Subcutaneous abdominal adipose tissue (tissue), 5 donors: ENCODE results near the gene FLNB.
"Not testable (repeated sequence)": the region's sequence is repeated elsewhere in the genome, so short reads cannot be mapped to it uniquely, and the experiment has no call there.

Experiments
- H3K27ac ChIP-seq: one replicate; pipeline ENCODE4 v1.7.0; 2013; ENCODE audit warnings: low read depth, mild to moderate bottlenecking, inconsistent platforms, low read length, moderate library complexity
- H3K27me3 ChIP-seq, 5 donors: one replicate each; pipeline ENCODE4 v1.7.0; 2013; ENCODE audit warnings: low read length in 5 of 5, inconsistent platforms in 1 of 5; ENCODE audit not compliant: control insufficient read depth in 5 of 5, insufficient read depth in 4 of 5
- H3K36me3 ChIP-seq, 5 donors: one replicate each; pipeline ENCODE4 v1.7.0; 2013; ENCODE audit warnings: low read length in 5 of 5; ENCODE audit not compliant: control insufficient read depth in 5 of 5, insufficient read depth in 5 of 5
- H3K4me1 ChIP-seq, 5 donors: one replicate each; pipeline ENCODE4 v1.7.0; 2013; ENCODE audit warnings: low read length in 5 of 5, mild to moderate bottlenecking in 3 of 5, moderate library complexity in 1 of 5; ENCODE audit not compliant: control insufficient read depth in 5 of 5, insufficient read depth in 5 of 5
- H3K4me3 ChIP-seq, 5 donors: one replicate each; pipeline ENCODE4 v1.7.0; 2013; ENCODE audit warnings: low read length in 5 of 5, low read depth in 1 of 5
- H3K9ac ChIP-seq, 5 donors: one replicate each; pipeline ENCODE4 v1.7.0; 2013; ENCODE audit warnings: low read length in 5 of 5, mild to moderate bottlenecking in 4 of 5, moderate library complexity in 3 of 5
- H3K9me3 ChIP-seq, 5 donors: one replicate each; pipeline ENCODE4 v1.7.0; 2013; ENCODE audit warnings: low read length in 5 of 5; ENCODE audit not compliant: control insufficient read depth in 5 of 5
- donor health status: healthy.
- donor health status: healthy.
- donor health status: healthy.
- donor health status: healthy.
- donor health status: healthy.

The FLNB gene

DNA sequence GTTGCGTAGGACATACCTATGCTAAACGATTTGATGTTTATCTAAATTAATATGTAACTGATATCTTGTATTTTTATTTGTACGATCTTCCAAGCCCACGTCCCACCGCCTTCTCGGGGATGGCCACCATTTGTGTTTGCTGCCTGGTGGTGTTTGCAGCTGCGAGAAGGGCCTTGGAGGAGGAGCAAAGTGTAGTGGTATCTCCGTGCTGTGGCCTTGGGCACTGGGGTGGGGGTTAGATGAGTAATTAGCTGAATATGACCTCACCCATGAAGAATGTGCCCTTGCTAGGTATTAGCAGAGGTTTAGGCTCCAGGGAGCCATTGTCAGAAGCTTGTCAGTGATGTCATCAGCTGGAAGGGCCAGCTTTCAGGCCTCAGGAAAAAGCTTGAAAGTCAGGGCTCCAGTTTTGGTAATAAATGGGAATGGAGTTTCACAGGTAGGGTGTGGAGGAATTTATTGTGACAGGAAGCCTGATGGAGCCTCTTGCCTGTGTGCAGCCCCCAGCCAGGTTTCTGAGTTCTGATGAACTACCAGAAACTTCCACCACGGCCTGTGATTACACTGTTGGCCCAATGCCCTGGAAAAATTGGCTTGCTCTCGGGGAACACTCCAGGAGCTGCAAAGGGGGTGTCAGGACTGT lies 41.0 kb downstream of the FLNB start:
- H3K27ac ChIP-seq: peak overlapping the region; percentile 71
- H3K4me1 ChIP-seq: peaks cover 6 to 65% (median 43%) of the 10 kb centered on the region in 5 donors
- no peaks in the 10 kb centered on the region for H3K36me3 ChIP-seq
- H3K9ac ChIP-seq: peak overlapping the region in 2 of 5 donors; percentile 33 to 35
- H3K9me3 ChIP-seq: no peaks in the 10 kb centered on the region
- H3K27me3 ChIP-seq: no peaks in the 10 kb centered on the region
- H3K4me3 ChIP-seq: no peak overlapping the region

DNA sequence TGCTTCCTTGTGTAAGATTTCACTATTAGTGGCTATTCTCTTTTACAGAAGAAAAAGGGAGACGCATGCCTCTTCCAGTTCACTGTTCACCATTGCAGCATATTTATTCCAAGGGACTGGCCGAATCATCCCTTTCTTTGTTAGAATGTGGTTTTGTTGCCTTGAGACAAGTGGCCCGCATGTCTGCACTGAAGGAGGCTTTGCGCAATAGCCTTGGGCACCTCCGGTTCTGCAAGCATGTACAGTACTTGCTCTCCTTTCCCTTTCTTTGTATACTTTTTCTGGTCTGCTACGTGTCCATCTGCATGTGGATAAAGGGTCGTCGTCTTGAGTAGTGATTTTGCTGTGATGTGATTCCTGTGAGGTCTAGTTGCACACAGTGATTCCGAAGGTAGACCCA lies 43.0 kb downstream of the FLNB start:
- no peaks in the 10 kb centered on the region for H3K9me3 ChIP-seq
- H3K27ac ChIP-seq: peak overlapping the region; percentile 71
- no peaks in the 10 kb centered on the region for H3K27me3 ChIP-seq
- peaks cover 4 to 54% (median 40%) of the 10 kb centered on the region in 5 donors for H3K4me1 ChIP-seq
- no peaks in the 10 kb centered on the region for H3K36me3 ChIP-seq
- no peak overlapping the region for H3K9ac ChIP-seq
- no peak overlapping the region for H3K4me3 ChIP-seq

DNA sequence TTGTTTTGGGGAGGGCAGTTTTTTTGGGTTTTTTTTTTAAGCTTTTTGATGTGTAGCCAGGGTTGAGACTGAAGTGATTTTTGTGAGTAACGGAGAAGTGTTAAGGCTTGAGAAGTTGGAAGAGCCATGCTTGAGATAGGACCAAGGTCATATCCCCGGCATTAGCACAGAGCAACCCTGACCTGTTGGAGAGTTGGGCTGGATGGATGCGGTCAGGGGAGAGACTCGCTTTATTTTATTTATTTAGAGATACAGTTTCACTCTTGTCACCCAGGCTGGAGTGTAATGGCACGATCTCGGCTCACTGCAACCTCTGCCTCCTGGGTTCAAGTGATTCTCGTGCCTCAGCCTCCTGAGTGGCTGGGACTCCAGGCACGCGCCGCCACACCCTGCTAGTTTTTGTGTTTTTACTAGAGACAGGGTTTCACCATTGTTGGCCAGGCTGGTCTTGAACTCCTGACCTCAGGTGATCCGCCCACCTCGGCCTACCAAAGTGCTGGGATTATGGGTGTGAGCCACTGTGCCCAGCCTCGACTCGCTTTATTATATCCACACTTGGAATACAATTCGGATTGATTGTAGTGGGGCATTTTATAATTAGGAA lies 43.5 kb downstream of the FLNB start:
- peaks cover 4 to 54% (median 40%) of the 10 kb centered on the region in 5 donors for H3K4me1 ChIP-seq
- H3K27me3 ChIP-seq, H3K9me3 ChIP-seq, H3K4me3 ChIP-seq, H3K9ac ChIP-seq, H3K36me3 ChIP-seq: not testable (repeated sequence)
- H3K27ac ChIP-seq: peak overlapping the region; percentile 71

DNA sequence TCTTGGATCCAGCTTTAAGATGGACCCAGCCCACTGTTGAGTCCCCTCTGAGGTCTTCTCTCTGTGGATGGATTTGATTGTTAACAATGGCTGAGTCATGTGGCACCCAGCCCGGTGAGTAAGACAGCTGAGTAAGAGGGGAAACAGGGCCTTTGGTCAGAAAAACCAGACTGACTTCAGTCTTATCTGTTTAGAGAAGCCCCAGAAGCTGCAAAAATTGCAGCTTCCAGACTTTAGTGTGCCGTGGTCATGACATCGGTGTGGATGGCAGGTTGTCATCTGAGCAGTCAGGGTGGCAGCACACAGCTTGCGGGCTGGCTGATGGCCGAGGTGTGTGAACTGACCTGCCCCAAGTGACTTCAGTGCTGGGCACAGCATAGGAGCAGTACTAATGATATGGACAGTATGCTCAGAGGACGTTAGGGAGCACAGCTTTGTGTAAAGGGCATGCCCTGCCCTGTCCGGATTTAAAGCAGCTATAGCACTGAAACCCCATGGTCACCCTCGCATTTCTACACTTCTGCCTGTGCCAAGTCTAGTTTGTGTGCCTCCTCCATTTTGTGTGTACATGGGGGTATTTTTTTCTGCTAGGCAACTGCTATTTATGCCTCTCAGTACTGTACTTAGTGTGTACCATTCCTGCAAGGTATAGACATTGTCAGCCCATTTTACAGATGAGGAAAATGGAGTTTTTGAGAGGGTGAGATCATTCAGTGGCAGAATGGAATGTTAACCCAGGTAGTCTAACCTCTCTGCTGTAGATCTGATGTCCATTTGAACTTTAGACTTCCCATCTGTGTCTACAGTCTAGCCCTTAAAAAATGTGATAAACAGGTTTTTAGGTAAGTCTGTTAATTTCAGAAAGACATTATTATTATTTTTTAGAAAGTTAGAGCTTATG lies 44.4 kb downstream of the FLNB start:
- H3K9ac ChIP-seq: peak overlapping the region in 1 of 5 donors; percentile 69
- H3K9me3 ChIP-seq: no peaks in the 10 kb centered on the region
- peak overlapping the region; percentile 71 for H3K27ac ChIP-seq
- H3K36me3 ChIP-seq: no peaks in the 10 kb centered on the region
- H3K4me3 ChIP-seq: no peak overlapping the region
- peaks cover 4 to 55% (median 36%) of the 10 kb centered on the region in 5 donors for H3K4me1 ChIP-seq
- H3K27me3 ChIP-seq: no peaks in the 10 kb centered on the region

- peaks cover 7 to 48% (median 23%) of the 10 kb centered on the region in 5 donors for H3K4me1 ChIP-seq
- no peak overlapping the region for H3K27ac ChIP-seq
- H3K36me3 ChIP-seq: no peaks in the 10 kb centered on the region
- H3K9ac ChIP-seq: no peak overlapping the region
- no peaks in the 10 kb centered on the region for H3K9me3 ChIP-seq
- no peaks in the 10 kb centered on the region for H3K27me3 ChIP-seq
- H3K4me3 ChIP-seq: no peak overlapping the region
Observed at GRCh38 chr3:58054652-58055051, 46.4 kb downstream of the FLNB start.

GRCh38 chr3:58055314-58055713 lies 47.1 kb downstream of the FLNB start:
- no peaks in the 10 kb centered on the region for H3K27me3 ChIP-seq
- no peak overlapping the region for H3K9ac ChIP-seq
- H3K36me3 ChIP-seq: no peaks in the 10 kb centered on the region
- H3K27ac ChIP-seq: no peak overlapping the region
- H3K4me1 ChIP-seq: peaks cover 9 to 46% (median 28%) of the 10 kb centered on the region in 5 donors
- no peak overlapping the region for H3K4me3 ChIP-seq
- no peaks in the 10 kb centered on the region for H3K9me3 ChIP-seq

GRCh38 chr3:58055891-58056290 lies 47.7 kb downstream of the FLNB start:
- H3K27ac ChIP-seq, H3K9me3 ChIP-seq, H3K9ac ChIP-seq, H3K4me3 ChIP-seq, H3K27me3 ChIP-seq, H3K36me3 ChIP-seq: not testable (repeated sequence)
- H3K4me1 ChIP-seq: peaks cover 9 to 41% (median 30%) of the 10 kb centered on the region in 5 donors

GRCh38 chr3:58058361-58059263 lies 50.4 kb downstream of the FLNB start:
- Histone ChIP-seq H3K4me1 (peaks cover 14 to 36% (median 25%) of the 10 kb centered on the region in 5 donors), H3K36me3 (no peaks in the 10 kb centered on the region), H3K9me3 (no peaks in the 10 kb centered on the region), H3K4me3 (no peak overlapping the region), H3K27ac (peak overlapping the region; percentile 21), H3K9ac (peak overlapping the region in 1 of 5 donors; percentile 35), H3K27me3 (no peaks in the 10 kb centered on the region)
